CD4-positive, alpha-beta T cell treated with Interleukin-4 for 1 hour (primary cell): ENCODE data around the gene RNASEH2A.
"Not testable (repeated sequence)": the region's sequence is repeated elsewhere in the genome, so short reads cannot be mapped to it uniquely, and the experiment has no call there.

ENCODE experiments used
- DNase-seq, 2 donors: peaks; one replicate each; pipeline ENCODE4 v3.0.0-alpha.2; 2020 to 2022

RNASEH2A gene

GRCh38 chr19:12834566-12834943 lies 28.2 kb downstream of the RNASEH2A start, which contains the start of gene RTBDN:
TSS of gene RTBDN (minus strand) at chr19:12834579. CDS start at chr19:12829979, 4,600 bp downstream.
- DNase-seq, result no peak

DNA sequence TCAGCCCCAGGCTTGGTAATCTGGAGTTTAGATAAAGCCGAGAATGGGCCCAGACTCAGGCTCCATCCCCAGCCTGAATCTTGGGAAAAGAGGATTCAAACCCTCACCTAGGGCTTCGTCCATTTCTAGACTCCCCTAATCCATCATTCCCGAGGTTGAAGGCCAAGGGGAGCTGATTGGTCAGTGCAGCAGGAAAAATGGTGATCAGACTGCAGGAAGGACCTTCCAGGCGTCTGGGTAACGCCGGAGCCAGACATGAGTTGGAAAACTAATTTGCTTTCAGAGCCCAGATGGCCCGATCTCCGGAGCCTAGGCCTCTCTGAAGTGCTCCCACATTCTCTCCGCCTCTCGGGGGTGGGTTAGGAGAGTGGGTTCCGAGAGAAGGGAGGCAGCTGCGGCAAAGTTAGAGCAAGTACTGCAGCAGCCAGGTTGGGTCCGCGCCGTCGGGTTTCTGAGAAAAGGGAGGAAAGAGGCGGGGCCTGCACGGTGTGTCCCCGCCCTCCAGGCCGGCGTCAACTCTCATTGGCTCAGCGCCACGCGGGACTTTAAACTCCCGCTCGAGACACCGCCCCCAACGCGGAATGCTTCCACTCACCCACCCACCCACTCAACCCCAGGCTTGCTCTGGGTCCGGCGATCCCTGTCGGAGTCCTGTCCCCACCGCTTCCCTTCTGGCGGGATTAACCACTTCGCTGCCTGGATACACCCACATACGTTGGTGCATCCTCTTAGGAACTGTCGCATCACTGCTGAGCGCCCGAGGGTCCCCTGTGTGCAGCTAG lies 28.8 kb downstream of the RNASEH2A start:
- DNase-seq, result peak; percentile 35 to 36

- no peak for DNase-seq
These were observed 30.1 kb downstream of the RNASEH2A start for GRCh38 chr19:12836529-12836863.

- DNase-seq, result no peak
These were observed 30.8 kb downstream of the RNASEH2A start for GRCh38 chr19:12837225-12837624.

DNA sequence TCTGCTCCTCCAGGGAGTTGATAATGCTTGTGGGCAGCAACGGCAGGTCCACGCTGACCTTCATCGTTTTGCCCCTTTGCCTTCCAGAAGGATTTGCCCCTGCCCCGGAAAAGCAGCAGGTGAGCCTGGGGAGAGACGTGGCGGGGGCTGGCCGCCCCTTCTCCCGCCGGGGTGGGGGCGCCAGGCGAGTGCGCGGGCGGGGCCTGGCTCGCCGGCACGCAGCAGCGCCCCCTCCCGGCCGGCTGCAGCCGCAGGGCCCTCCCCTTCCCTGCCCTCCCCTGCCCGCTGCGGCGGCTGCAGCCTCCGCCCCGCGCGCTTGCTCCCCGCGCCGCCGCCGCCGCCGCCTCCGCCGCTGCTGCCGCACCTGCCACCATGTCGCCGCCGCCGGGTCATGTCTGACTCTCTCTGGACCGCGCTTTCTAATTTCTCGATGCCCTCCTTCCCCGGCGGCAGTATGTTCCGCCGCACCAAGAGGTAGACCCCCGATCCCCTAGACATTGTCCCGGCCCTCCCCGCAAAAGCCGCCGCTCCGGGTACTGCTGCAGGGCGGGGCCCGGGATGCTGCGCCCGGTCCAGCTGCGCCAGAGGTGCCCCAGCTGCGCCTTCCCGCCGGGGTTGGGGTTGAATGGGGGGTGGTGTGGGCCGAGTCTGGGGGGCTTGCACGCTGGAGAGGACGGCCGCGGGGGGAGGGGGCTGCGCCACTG lies 31.9 kb downstream of the RNASEH2A start, which contains the start of gene MAST1:
Gene MAST1, plus strand, starts transcription at position 334 of the 704 bp plus-strand sequence. Its CDS starts 58 bp downstream, at position 392.
- peak; percentile 29 to 47 for DNase-seq

GRCh38 chr19:12838886-12839756 lies 32.7 kb downstream of the RNASEH2A start:
- peak in 1 of 2 donors; percentile 18 for DNase-seq

DNA sequence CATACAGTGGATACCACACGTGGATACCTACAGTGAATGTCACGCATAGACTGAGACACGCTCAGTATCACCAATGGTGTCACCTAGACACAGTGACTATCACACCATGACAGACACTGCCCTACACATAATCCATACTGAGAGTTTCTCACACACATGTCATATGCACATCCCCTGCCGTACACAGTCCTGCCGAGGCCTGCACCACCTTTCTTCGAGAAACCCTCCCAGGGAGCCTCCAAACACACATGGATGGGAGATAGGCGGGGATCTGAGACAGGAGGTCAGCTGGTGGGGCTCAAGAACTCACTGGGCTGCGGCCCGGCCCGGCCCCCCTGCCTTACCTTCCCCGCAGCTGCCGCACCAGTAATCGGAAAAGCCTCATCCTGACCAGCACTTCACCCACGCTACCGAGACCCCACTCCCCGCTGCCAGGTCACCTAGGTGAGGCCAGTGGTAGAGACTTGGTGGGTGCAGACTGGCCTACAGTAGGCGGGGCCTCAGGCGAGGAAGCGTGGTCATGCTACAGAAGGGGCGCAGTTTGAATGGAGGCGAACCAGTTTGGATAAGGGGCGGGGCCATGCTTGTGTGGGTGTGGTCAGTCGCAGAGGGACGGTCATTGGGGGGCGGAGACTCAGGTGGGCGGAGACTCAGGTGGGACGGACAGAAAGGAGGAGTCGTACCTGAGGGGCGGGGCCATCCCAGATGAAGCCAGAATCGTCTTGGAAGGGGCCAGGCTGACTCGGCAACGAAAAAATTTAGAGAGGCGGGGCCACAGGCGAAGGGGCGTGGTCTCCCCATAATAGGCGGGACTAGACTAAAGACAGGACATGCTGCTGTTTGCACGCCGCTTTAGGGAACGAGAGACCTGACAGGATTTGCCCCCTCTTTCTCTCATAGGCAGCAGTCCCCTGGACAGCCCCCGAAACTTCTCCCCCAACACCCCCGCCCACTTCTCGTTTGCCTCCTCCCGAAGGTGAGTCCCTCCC lies 34.0 kb downstream of the RNASEH2A start:
- peak; percentile 35 to 40 for DNase-seq

DNA sequence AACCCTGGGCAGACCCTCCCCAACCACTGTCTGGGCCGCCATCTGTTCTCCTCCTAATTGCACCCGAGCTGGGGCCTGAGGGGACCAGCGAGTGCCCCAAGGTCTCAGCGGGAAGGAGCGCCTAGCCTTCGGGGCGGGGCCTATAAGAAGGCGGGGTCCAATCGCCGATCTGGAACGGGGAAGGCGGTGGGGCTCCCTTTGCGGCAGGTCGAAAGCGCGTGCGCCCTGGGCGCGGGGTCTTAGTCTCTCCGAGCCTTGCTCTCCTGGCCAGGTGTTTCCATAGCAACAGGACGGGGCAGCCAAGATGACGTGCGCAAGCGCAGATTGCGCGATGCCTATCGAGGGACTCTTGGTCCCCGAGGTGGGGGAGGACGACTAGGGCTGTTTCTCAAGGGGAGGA lies 34.7 kb downstream of the RNASEH2A start:
- DNase-seq, result peak in 1 of 2 donors; percentile 27

DNA sequence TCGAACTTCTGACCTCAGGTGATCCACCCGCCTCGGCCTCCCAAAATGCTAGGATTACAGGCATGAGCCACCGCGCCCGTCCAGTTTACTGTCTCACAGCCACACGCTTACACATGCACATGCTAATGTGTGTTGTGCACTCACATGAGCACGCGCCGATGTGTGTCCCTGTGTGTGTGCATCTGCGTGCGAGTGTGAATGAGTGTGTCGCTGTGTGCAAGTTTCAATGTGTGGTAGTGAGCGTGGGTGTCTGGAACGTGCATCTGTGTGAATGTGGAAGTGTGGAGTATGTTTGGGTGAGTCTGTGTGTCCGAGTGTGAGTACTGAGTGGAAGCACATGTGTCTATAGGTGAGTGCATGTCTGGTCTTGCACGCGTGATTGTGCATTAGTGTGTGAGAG lies 36.1 kb downstream of the RNASEH2A start:
- no peak for DNase-seq

DNA sequence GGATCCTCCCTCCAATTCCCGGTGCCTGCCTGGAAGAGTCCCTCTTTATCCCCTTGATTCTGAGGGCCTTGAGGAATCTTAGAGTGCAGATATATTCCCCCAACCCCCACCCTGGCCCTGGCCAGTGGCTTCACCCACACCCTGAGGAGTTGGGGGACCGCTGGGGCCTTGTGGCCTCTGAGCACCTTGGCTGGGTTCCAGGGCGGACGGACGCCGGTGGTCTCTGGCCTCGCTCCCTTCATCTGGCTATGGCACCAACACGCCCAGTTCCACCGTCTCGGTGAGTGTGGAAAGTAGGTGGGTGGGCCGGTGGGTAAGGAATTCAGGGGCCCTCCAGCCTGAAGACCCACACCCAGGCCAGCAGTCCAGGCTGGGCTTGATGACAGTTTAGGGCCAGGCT lies 36.9 kb downstream of the RNASEH2A start:
- DNase-seq, result no peak

DNA sequence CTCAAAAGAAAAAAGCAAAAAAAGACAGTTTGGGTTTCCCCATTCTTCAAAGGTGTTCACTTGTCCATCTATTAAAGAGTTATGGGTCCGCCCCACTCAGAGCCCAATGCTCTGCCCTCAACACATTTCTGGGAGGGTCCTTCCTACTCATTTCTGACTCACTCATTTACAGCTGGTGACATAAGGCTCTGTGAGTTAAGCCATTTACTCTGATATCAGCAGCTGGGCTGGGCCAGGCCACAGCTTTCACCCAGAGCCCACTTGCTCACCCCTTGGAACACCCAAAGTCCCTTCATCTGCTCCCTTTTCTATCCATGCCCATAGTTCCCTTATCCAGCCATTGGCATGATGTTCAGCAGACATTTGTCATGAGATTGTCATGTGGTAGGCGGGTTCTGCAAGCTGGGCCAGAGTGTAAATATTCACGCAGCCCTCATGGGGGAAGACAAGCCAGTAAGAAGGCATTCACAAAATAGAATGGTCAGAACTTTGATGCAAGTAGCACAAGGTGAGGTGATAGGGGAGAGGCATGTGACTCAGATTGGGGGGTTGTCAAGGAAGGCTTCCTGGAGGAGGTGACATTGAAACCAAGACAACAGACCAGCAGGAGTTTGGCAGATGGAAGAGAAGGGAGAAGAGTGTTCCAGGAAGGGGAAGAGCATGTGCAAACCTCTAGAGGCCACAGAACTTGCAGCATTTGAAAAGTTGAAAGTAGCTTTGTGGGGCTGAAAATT lies 37.8 kb downstream of the RNASEH2A start:
- DNase-seq, result no peak

DNA sequence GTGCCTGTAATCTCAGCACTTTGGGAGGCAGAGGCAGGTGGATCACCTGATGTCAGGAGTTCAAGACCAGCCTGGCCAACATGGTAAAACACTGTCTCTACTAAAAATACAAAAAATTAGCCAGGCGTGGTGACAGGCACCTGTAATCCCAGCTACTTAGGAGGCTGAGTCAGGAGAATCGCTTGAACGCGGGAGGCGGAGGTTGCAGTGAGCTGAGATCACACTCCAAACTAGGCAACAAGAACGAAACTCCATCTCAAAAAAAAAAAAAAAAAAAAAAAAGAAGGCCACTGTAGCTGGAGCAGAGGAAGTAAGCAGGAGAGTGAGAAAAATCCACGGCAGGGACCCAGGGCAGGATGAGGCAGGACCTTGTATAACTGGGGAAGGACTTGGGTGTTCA lies 40.2 kb downstream of the RNASEH2A start:
- not testable (repeated sequence) for DNase-seq

DNA sequence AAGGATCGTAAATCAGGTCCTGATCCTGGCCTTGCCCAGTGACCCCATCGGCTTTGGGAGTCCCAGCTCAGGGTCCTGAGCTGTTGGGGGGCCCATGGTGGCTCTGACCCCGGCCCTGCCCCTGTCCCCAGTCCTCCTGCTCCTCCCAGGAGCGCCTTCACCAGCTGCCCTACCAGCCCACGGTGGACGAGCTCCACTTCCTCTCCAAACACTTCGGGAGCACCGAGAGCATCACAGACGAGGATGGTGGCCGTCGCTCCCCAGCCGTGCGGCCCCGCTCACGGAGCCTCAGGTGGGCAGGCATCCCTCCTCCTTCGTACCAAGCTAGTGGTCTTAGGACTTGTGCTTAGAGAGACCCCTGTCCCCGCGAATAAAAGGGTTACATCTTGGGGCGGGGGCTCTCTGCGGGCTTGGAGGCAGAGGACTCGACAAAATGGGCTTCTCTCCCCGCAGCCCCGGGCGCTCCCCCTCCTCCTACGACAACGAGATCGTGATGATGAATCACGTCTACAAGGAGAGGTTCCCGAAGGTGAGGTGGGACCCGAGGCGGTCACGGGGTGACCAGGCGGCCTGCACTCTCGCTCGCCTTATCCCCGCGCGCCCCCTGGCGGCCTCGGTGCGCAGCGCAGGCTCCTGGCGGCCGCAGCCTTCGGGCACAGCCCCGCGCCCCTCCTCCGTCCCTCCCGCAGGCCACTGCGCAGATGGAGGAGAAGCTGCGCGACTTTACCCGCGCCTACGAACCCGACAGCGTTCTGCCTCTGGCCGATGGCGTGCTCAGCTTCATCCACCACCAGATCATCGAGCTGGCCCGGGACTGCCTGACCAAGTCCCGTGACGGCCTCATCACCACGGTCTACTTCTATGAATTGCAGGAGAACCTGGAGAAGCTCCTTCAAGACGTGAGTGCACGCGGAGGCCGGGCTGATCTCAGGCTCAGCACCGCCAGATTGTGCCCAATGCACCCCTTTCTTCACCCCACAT lies 41.1 kb downstream of the RNASEH2A start:
- peak; percentile 79 to 82 for DNase-seq

- no peak for DNase-seq
These were observed 50.3 kb downstream of the RNASEH2A start for GRCh38 chr19:12856653-12857052.

GRCh38 chr19:12858041-12858928 lies 51.9 kb downstream of the RNASEH2A start:
- no peak for DNase-seq

GRCh38 chr19:12859546-12859945 lies 53.2 kb downstream of the RNASEH2A start:
- DNase-seq, result no peak
